ENCODE results near the gene CDC23. TPM values are rescaled to one million over a fixed set of nuclear protein-coding genes. Genes with fewer than 3 reads are reported as not detected.

The CDC23 gene
- total RNA-seq, 2 experiments from 2014 or later: 45.0 to 46.7 TPM

DNA sequence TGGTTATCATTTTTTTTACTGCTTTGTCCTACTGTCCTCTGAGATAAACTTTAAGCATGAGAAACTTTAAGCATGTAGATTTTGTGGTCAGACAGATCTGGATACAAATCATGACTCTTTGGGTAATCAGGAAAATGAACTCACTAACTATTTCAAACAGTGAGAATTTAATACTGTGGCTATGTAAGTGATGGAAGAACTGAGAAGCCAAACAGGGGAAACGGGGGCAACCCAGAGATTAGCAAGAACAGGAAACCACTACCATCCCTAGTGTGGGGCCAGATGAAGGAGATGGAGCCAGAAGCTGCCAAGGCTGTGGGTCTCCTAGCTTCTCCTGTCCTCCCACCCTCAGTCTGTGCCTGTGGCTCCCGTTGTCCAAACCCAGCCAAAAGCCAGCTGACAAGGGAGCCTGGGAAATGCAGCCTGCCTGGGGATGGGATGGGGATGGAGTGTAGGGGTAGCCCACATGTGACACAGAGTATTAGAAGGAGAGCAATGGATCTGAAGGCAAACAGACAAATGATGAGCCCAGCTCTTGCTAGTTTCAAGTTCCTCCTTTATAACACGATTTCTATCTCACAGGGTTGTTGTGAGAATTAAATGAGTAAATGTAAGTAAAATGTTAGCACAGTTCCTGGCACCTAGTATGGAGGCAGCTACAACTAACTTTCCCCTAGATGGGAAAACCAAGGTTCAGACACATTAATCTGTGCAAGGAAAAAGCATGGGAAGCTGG is 27.7 kb upstream of the CDC23 start:
- Histone ChIP-seq H3K4me1 (ENCODE audit: insufficient read depth, low read length, poor library complexity, severe bottlenecking) (no peaks in the 10 kb centered on the region), H3K36me3 (ENCODE audit: insufficient read depth, low read length) (no peaks in the 10 kb centered on the region), H3K79me2 (ENCODE audit: insufficient read depth, low read depth, low read length) (no peaks in the 10 kb centered on the region), H3K27ac (ENCODE audit: low read depth, low read length, poor library complexity, severe bottlenecking) (no peak overlapping the region), H3K4me3 (ENCODE audit: low read depth, low read length, poor library complexity, severe bottlenecking) (no peak overlapping the region), H4K20me1 (ENCODE audit: insufficient read depth, low read length) (no peaks in the 10 kb centered on the region), H3K9me3 (ENCODE audit: low read length) (no peaks in the 10 kb centered on the region), H3K9me2 (ENCODE audit: insufficient read depth, low read length) (no peaks in the 10 kb centered on the region), H3K4me2 (ENCODE audit: low read length) (no peak overlapping the region), H2AFZ (ENCODE audit: low read length) (no peak overlapping the region)
- intact Hi-C loops (cut with micrococcal nuclease; ENCODE audit: unreplicated experiment): no loop called here
- no TSS peak for BruUV-seq (replicated peaks)
- ChIA-PET CTCF (ENCODE audit: unreplicated experiment) (no interaction called here), POLR2A (interaction anchor here (0.6 to 0.9 kb wide), 4 partner anchors 25 to 194 kb away, joined by 3 read pairs; no protein-coding TSS in a partner anchor)
- TF ChIP-seq, protein P1, sequence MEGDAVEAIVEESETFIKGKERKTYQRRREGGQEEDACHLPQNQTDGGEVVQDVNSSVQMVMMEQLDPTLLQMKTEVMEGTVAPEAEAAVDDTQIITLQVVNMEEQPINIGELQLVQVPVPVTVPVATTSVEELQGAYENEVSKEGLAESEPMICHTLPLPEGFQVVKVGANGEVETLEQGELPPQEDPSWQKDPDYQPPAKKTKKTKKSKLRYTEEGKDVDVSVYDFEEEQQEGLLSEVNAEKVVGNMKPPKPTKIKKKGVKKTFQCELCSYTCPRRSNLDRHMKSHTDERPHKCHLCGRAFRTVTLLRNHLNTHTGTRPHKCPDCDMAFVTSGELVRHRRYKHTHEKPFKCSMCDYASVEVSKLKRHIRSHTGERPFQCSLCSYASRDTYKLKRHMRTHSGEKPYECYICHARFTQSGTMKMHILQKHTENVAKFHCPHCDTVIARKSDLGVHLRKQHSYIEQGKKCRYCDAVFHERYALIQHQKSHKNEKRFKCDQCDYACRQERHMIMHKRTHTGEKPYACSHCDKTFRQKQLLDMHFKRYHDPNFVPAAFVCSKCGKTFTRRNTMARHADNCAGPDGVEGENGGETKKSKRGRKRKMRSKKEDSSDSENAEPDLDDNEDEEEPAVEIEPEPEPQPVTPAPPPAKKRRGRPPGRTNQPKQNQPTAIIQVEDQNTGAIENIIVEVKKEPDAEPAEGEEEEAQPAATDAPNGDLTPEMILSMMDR (conservative IDR thresholded peaks at IDR 0.05; ENCODE audit: low read length): no peak
- TF ChIP-seq EZH2phosphoT487 (IDR thresholded peaks at IDR 0.05; ENCODE audit: borderline replicate concordance, low read depth, low read length): no peak
- DNase-seq (ENCODE audit: low spot score): no peak

DNA sequence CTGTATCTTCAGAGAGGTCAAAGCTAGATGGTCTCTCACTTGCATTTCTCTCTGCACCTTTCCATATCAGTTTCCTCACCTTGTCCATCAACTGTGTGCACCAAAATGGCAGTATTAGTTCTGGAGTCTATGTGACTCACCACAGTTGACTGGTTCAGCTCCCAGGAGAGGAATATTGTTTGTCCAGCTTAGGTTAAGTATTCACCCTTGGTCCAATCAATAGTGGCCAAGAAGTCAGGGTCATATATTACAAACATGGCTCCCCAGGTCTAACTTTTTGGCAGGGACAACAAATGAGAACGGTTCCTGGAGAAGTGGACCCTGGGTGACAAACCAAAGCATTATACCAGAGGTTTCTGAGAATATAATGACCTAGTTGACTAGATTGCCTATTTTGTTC is 24.9 kb upstream of the CDC23 start:
- BruUV-seq (replicated peaks): no TSS peak

More for the DNA sequence above, 24.9 kb upstream of the CDC23 start:
- no peak for TF ChIP-seq EZH2phosphoT487 (IDR thresholded peaks at IDR 0.05; ENCODE audit: borderline replicate concordance, low read depth, low read length)
- TF ChIP-seq, protein P1 (conservative IDR thresholded peaks at IDR 0.05; ENCODE audit: low read length): no peak
- H3K4me3 ChIP-seq (ENCODE audit: low read depth, low read length, poor library complexity, severe bottlenecking): no peak overlapping the region
- H3K9me3 ChIP-seq (ENCODE audit: low read length): no peaks in the 10 kb centered on the region
- no peak overlapping the region for H3K4me2 ChIP-seq (ENCODE audit: low read length)
- H3K9me2 ChIP-seq (ENCODE audit: insufficient read depth, low read length): no peaks in the 10 kb centered on the region
- H2AFZ ChIP-seq (ENCODE audit: low read length): no peak overlapping the region
- H4K20me1 ChIP-seq (ENCODE audit: insufficient read depth, low read length): no peaks in the 10 kb centered on the region
- no peak for DNase-seq (ENCODE audit: low spot score)
- ChIA-PET CTCF (ENCODE audit: unreplicated experiment) (no interaction called here), POLR2A (no interaction called here)
- intact Hi-C loops (cut with micrococcal nuclease; ENCODE audit: unreplicated experiment): no loop called here
- H3K4me1 ChIP-seq (ENCODE audit: insufficient read depth, low read length, poor library complexity, severe bottlenecking): no peaks in the 10 kb centered on the region
- H3K79me2 ChIP-seq (ENCODE audit: insufficient read depth, low read depth, low read length): no peaks in the 10 kb centered on the region
- H3K36me3 ChIP-seq (ENCODE audit: insufficient read depth, low read length): no peaks in the 10 kb centered on the region
- H3K27ac ChIP-seq (ENCODE audit: low read depth, low read length, poor library complexity, severe bottlenecking): no peak overlapping the region
